Small intestine (tissue), 7 donors: ENCODE data around the gene IVL. TPM values are rescaled to one million over a fixed set of nuclear protein-coding genes. Genes with fewer than 3 reads are reported as not detected.

Experiments
- DNase-seq, 2 donors: peaks; one replicate each; pipeline versions ENCODE4 v3.0.0 to v3.0.0-alpha.2; 2013
- FAIRE-seq: peaks from 2 replicates; lab custom pipeline; 2012; peaks lifted over from hg19 to GRCh38; lab: Jason Lieb, UNC
- H3K27ac ChIP-seq, 3 donors: one replicate each; pipeline ENCODE4 v1.5.1; 2013; ENCODE audit warnings: low read length in 2 of 3, mild to moderate bottlenecking in 2 of 3, control low read depth in 1 of 3, inconsistent platforms in 1 of 3, low read depth in 1 of 3, moderate library complexity in 1 of 3
- H3K27me3 ChIP-seq, 3 donors: one replicate each; pipeline ENCODE4 v1.6.1; 2013; ENCODE audit warnings: low read length in 3 of 3, inconsistent platforms in 1 of 3; ENCODE audit not compliant: control insufficient read depth in 3 of 3, insufficient read depth in 3 of 3
- H3K36me3 ChIP-seq, 3 donors: one replicate each; pipeline ENCODE4 v1.6.1; 2013; ENCODE audit warnings: low read length in 3 of 3, inconsistent platforms in 1 of 3, low read depth in 1 of 3, mild to moderate bottlenecking in 1 of 3, moderate library complexity in 1 of 3; ENCODE audit not compliant: control insufficient read depth in 3 of 3, insufficient read depth in 2 of 3
- H3K4me1 ChIP-seq, 3 donors: one replicate each; pipeline ENCODE4 v1.6.1; 2013; ENCODE audit warnings: low read length in 2 of 3, inconsistent platforms in 1 of 3, low read depth in 1 of 3, mild to moderate bottlenecking in 1 of 3, moderate library complexity in 1 of 3; ENCODE audit not compliant: control insufficient read depth in 3 of 3, insufficient read depth in 2 of 3
- H3K4me3 ChIP-seq, 3 donors: one replicate each; pipeline ENCODE4 v1.5.1; 2013; ENCODE audit warnings: low read length in 3 of 3, control low read depth in 1 of 3, inconsistent platforms in 1 of 3, low read depth in 1 of 3, mild to moderate bottlenecking in 1 of 3, moderate library complexity in 1 of 3
- H3K9me3 ChIP-seq, 2 donors: one replicate each; pipeline ENCODE4 v1.6.1; 2013; ENCODE audit warnings: low read depth in 1 of 2, low read length in 1 of 2; ENCODE audit not compliant: control insufficient read depth in 2 of 2, insufficient read depth in 1 of 2
- WGBS, 3 donors: extraction: QIAGEN DNeasy Blood & Tissue Kit; methylation state at CpG; one replicate each; pipeline ENCODE4 v1.1.7; 2013; 5-methylcytosine and 5-hydroxymethylcytosine counted together
- polyA plus RNA-seq, 4 donors: library from polyadenylated mRNA; stranded (reverse) in 3 of 4; unstranded in 1 of 4; fragments of 200-250 nt in 3 of 4; fragments of 120-200 nt in 1 of 4; gene quantifications; one replicate each; pipeline versions ENCODE4 v1.2.1 to v1.2.3, GENCODE V29; 2013
- donor health status: healthy with polysubstance abuse.
- donor health status: control.
- donor health status: control.
- donor health status: Bipolar disorder and iron deficiency.
- donor health status: healthy.

The IVL gene
- polyA plus RNA-seq, 4 donors = 0.03 to 0.45 TPM; not detected in 2

GRCh38 chr1:152959801-152960451 lies 51.6 kb downstream of the IVL start:
- no peak for FAIRE-seq

GRCh38 chr1:152960452-152961044 lies 52.2 kb downstream of the IVL start:
- FAIRE-seq = no peak
- Histone ChIP-seq H3K9me3 (no peaks in the 10 kb centered on the region), H3K36me3 (no peaks in the 10 kb centered on the region), H3K4me3 (no peak overlapping the region), H3K27ac (no peak overlapping the region), H3K27me3 (peaks cover 0 to 3% (median 0%) of the 10 kb centered on the region in 3 donors), H3K4me1 (no peaks in the 10 kb centered on the region)
- WGBS, 3 donors = 63 to 68% (median 66%) methylated on average over 10 of the region's 10 CpGs
- DNase-seq = no peak

More at GRCh38 chr1:152959801-152960451, 51.6 kb downstream of the IVL start:
- Histone ChIP-seq H3K4me1 (no peaks in the 10 kb centered on the region), H3K27ac (no peak overlapping the region), H3K4me3 (no peak overlapping the region), H3K9me3 (no peaks in the 10 kb centered on the region), H3K27me3 (peaks cover 0 to 3% (median 0%) of the 10 kb centered on the region in 3 donors), H3K36me3 (no peaks in the 10 kb centered on the region)
- no peak for DNase-seq
- 90 to 92% (median 92%) methylated on average over 10 of the region's 10 CpGs for WGBS, 3 donors

Other genes starting within 250 kb of the IVL start
- gene LCE2D, start 245.2 kb upstream of the IVL start, polyA plus RNA-seq = not detected
- gene LCE2C, start 233.3 kb upstream of the IVL start, polyA plus RNA-seq = not detected
- gene LCE2B, start 222.4 kb upstream of the IVL start, polyA plus RNA-seq = not detected
- gene LCE2A, start 210.2 kb upstream of the IVL start, polyA plus RNA-seq = 1 to 10 TPM in 1 of 4 donors, under 1 TPM in 1, not detected in 2; 0.16 to 6.8 TPM
- not detected for gene LCE4A, start 200.4 kb upstream of the IVL start, polyA plus RNA-seq
- not detected for gene KPRP, start 150.5 kb upstream of the IVL start, polyA plus RNA-seq
- gene LCE1F, start 133.4 kb upstream of the IVL start, polyA plus RNA-seq = not detected
- gene LCE1E, start 122.3 kb upstream of the IVL start, polyA plus RNA-seq = not detected
- not detected for gene LCE1D, start 111.8 kb upstream of the IVL start, polyA plus RNA-seq
- not detected for gene LCE1C, start 101.9 kb upstream of the IVL start, polyA plus RNA-seq
- gene LCE1B, start 96.6 kb upstream of the IVL start, polyA plus RNA-seq = not detected
- gene LCE1A, start 81.1 kb upstream of the IVL start, polyA plus RNA-seq = not detected
- gene LCE6A, start 65.7 kb upstream of the IVL start, polyA plus RNA-seq = not detected
- not detected for gene LCE7A, start 48.5 kb upstream of the IVL start, polyA plus RNA-seq
- not detected for gene SMCP, start 30.2 kb upstream of the IVL start, polyA plus RNA-seq
- gene SPRR5, start 38.7 kb downstream of the IVL start, polyA plus RNA-seq = not detected
- not detected for gene SPRR4, start 62.1 kb downstream of the IVL start, polyA plus RNA-seq
- gene SPRR1A, start 75.5 kb downstream of the IVL start, polyA plus RNA-seq = not detected
- gene SPRR3, start 93.2 kb downstream of the IVL start, polyA plus RNA-seq = 10 to 100 TPM in 2 of 4 donors, 1 to 10 TPM in 1, not detected in 1; 3.0 to 16.1 (median 10.3) TPM
- 1 to 10 TPM in 2 of 4 donors, under 1 TPM in 1, not detected in 1; 0.27 to 3.2 (median 1.6) TPM for gene SPRR1B, start 122.7 kb downstream of the IVL start, polyA plus RNA-seq
- gene SPRR2D, start 132.6 kb downstream of the IVL start, polyA plus RNA-seq = under 1 TPM in 1 of 4 donors, not detected in 3; 0.49 TPM
- 1 to 10 TPM in 2 of 4 donors, under 1 TPM in 1, not detected in 1; 0.67 to 2.2 (median 2.0) TPM for gene SPRR2A, start 149.0 kb downstream of the IVL start, polyA plus RNA-seq
- not detected for gene SPRR2B, start 163.1 kb downstream of the IVL start, polyA plus RNA-seq
- 1 to 10 TPM in 1 of 4 donors, under 1 TPM in 1, not detected in 2; 0.24 to 2.2 TPM for gene SPRR2E, start 186.0 kb downstream of the IVL start, polyA plus RNA-seq
- gene SPRR2F, start 205.0 kb downstream of the IVL start, polyA plus RNA-seq = under 1 TPM in 1 of 4 donors, not detected in 3; 0.10 TPM
- gene SPRR2G, start 242.3 kb downstream of the IVL start, polyA plus RNA-seq = not detected